IMR-90 (cell line): ENCODE results near the gene WDR37. TPM values are rescaled to one million over a fixed set of nuclear protein-coding genes. Genes with fewer than 3 reads are reported as not detected.
A peak's percentile ranks its signal among the peaks of the same experiment; 100 is the strongest.

Experiments used
- ATAC-seq: fragments of 200-7000 bp; cut with Tn5 transposase; 2 replicates; pipeline ENCODE4 v1.9.1; 2020; ENCODE audit warnings: low read depth, mild to moderate bottlenecking, moderate library complexity
- BruUV-seq: library from RNA; stranded (reverse); fragments of 400-500 nt; replicated peaks from 2 replicates; lab custom pipeline; 2021; lab: Mats Ljungman, UMichigan
- CTCF ChIA-PET: fragments of 300-600 bp; formaldehyde crosslinking; extraction: SDS; loops from one replicate; lab custom pipeline; 2021; ENCODE audit warnings: antibody characterized with exemption; lab: Yijun Ruan, JAX
- POLR2A ChIA-PET: fragments of 300-600 bp; sonication (Branson Sonifier 250); formaldehyde crosslinking; loops from one replicate; lab custom pipeline; 2022; ENCODE audit warnings: antibody characterized with exemption; ENCODE audit not compliant: unreplicated experiment; lab: Charles Lee
- DNase-seq: peaks from one replicate; pipeline ENCODE4 v3.0.0; 2013
- H2AFZ ChIP-seq: replicated peaks from 2 replicates; pipeline ENCODE3; 2013; ENCODE audit warnings: low read length, mild to moderate bottlenecking; ENCODE audit not compliant: poor library complexity
- H2AK5ac ChIP-seq: 2 replicates; pipeline ENCODE4 v1.6.1; 2013; ENCODE audit warnings: low read depth, low read length, inconsistent platforms
- H2AK9ac ChIP-seq: replicated peaks from 2 replicates; pipeline ENCODE3; 2013; ENCODE audit warnings: mild to moderate bottlenecking, low read depth, low read length, moderate library complexity; ENCODE audit not compliant: poor library complexity
- H2BK120ac ChIP-seq: 2 replicates; pipeline ENCODE4 v1.6.1; 2013; ENCODE audit warnings: low read depth, low read length, inconsistent platforms
- H2BK15ac ChIP-seq: 3 replicates; pipeline ENCODE4 v1.6.1; 2013; ENCODE audit warnings: low read depth, low read length, inconsistent platforms
- H2BK20ac ChIP-seq: 2 replicates; pipeline ENCODE4 v1.6.1; 2013; ENCODE audit warnings: low read depth, mild to moderate bottlenecking, inconsistent platforms, low read length, moderate library complexity
- H2BK5ac ChIP-seq: 2 replicates; pipeline ENCODE4 v1.6.1; 2013; ENCODE audit warnings: mild to moderate bottlenecking, low read depth, low read length, inconsistent platforms; ENCODE audit not compliant: poor library complexity, severe bottlenecking
- H3K14ac ChIP-seq: replicated peaks from 2 replicates; pipeline ENCODE4 v1.6.1; 2013; ENCODE audit warnings: low read depth, low read length, inconsistent platforms
- H3K18ac ChIP-seq: 2 replicates; pipeline ENCODE4 v1.6.1; 2013; ENCODE audit warnings: low read depth, low read length, control low read depth
- H3K23ac ChIP-seq: 2 replicates; pipeline ENCODE4 v1.6.1; 2013; ENCODE audit warnings: low read depth, low read length, inconsistent platforms
- H3K27ac ChIP-seq: 2 replicates; pipeline ENCODE4 v1.5.1; 2013; ENCODE audit warnings: mild to moderate bottlenecking, control low read depth, low read length; ENCODE audit not compliant: insufficient read depth
- H3K27me3 ChIP-seq: 2 replicates; pipeline ENCODE4 v1.6.1; 2013; ENCODE audit warnings: low read length; ENCODE audit not compliant: control insufficient read depth, insufficient read depth
- H3K36me3 ChIP-seq: 2 replicates; pipeline ENCODE4 v1.6.1; 2013; ENCODE audit warnings: low read length, mixed read lengths; ENCODE audit not compliant: control insufficient read depth, insufficient read depth
- H3K4ac ChIP-seq: 2 replicates; pipeline ENCODE4 v1.6.1; 2013; ENCODE audit warnings: low read depth, low read length, inconsistent platforms
- H3K4me1 ChIP-seq: 2 replicates; pipeline ENCODE4 v1.6.1; 2013; ENCODE audit warnings: low read length, mixed read lengths; ENCODE audit not compliant: control insufficient read depth, insufficient read depth
- H3K4me2 ChIP-seq: 2 replicates; pipeline ENCODE4 v1.6.1; 2013; ENCODE audit warnings: low read depth, mild to moderate bottlenecking, control low read depth, low read length, moderate library complexity
- H3K4me3 ChIP-seq: 2 replicates; pipeline ENCODE4 v1.5.1; 2013; ENCODE audit warnings: low read depth, mild to moderate bottlenecking, control low read depth, low read length, moderate library complexity; ENCODE audit not compliant: insufficient read depth
- H3K56ac ChIP-seq: 2 replicates; pipeline ENCODE4 v1.6.1; 2013; ENCODE audit warnings: low read length, inconsistent platforms; ENCODE audit not compliant: insufficient read depth; ENCODE audit errors: extremely low read depth
- H3K79me1 ChIP-seq, 2 experiments: 2 replicates each; pipeline ENCODE4 v1.6.1; 2013; ENCODE audit warnings: low read length in 2 of 2, inconsistent platforms in 1 of 2, low read depth in 1 of 2
- H3K9ac ChIP-seq: 2 replicates; pipeline ENCODE4 v1.6.1; 2013; ENCODE audit warnings: low read depth, low read length, control low read depth
- H3K9me1 ChIP-seq: 2 replicates; pipeline ENCODE4 v1.6.1; 2013; ENCODE audit warnings: low read length, inconsistent platforms; ENCODE audit not compliant: insufficient read depth
- H3K9me3 ChIP-seq: 2 replicates; pipeline ENCODE4 v1.6.1; 2013; ENCODE audit warnings: low read length; ENCODE audit not compliant: control insufficient read depth, insufficient read depth
- H4K20me1 ChIP-seq: 2 replicates; pipeline ENCODE4 v1.6.1; 2013; ENCODE audit warnings: low read length, inconsistent platforms; ENCODE audit not compliant: insufficient read depth
- H4K5ac ChIP-seq: 2 replicates; pipeline ENCODE4 v1.6.1; 2013; ENCODE audit warnings: mild to moderate bottlenecking, low read depth, low read length, control low read depth
- H4K8ac ChIP-seq, 2 experiments: 2 replicates each; pipeline ENCODE4 v1.6.1; 2013; ENCODE audit warnings: low read depth in 2 of 2, low read length in 2 of 2, control low read depth in 1 of 2, inconsistent platforms in 1 of 2
- H4K91ac ChIP-seq: 2 replicates; pipeline ENCODE4 v1.6.1; 2013; ENCODE audit warnings: low read depth, low read length, inconsistent platforms; ENCODE audit not compliant: insufficient read depth
- BHLHE40 ChIP-seq: fragments of 150-350 bp; IDR thresholded peaks from 2 replicates; pipeline ENCODE4 v1.6.1; 2016; ENCODE audit warnings: mild to moderate bottlenecking, low read depth, low read length
- CEBPB ChIP-seq: IDR thresholded peaks from 2 replicates; pipeline ENCODE4 v1.6.1; 2012; ENCODE audit warnings: low read depth, low read length, improper control_type of control experiment
- CHD1 ChIP-seq: IDR thresholded peaks from 2 replicates; pipeline ENCODE4 v1.6.1; 2012; ENCODE audit warnings: low read depth, low read length, improper control_type of control experiment
- FOS ChIP-seq: fragments of 150-350 bp; IDR thresholded peaks from 2 replicates; pipeline ENCODE4 v1.6.1; 2016; ENCODE audit warnings: low read depth, low read length
- MAFK ChIP-seq: IDR thresholded peaks from 2 replicates; pipeline ENCODE4 v1.6.1; 2012; ENCODE audit warnings: low read depth, low read length, improper control_type of control experiment
- MAZ ChIP-seq: IDR thresholded peaks from 2 replicates; pipeline ENCODE4 v1.6.1; 2012; ENCODE audit warnings: low read depth, mild to moderate bottlenecking, low read length, improper control_type of control experiment, moderate library complexity, borderline replicate concordance
- MXI1 ChIP-seq: IDR thresholded peaks from 2 replicates; pipeline ENCODE4 v1.6.1; 2012; ENCODE audit warnings: low read depth, mild to moderate bottlenecking, low read length, moderate library complexity, borderline replicate concordance
- NFE2L2 ChIP-seq: fragments of 150-350 bp; IDR thresholded peaks from 2 replicates; pipeline ENCODE4 v1.6.1; 2016; ENCODE audit warnings: low read depth, mild to moderate bottlenecking, low read length
- POLR2A ChIP-seq: IDR thresholded peaks from 2 replicates; pipeline ENCODE4 v1.6.1; 2012; ENCODE audit warnings: mild to moderate bottlenecking, low read depth, low read length
- RAD21 ChIP-seq: IDR thresholded peaks from 2 replicates; pipeline ENCODE4 v1.6.1; 2012; ENCODE audit warnings: low read length, improper control_type of control experiment
- RCOR1 ChIP-seq: IDR thresholded peaks from 2 replicates; pipeline ENCODE4 v1.6.1; 2012; ENCODE audit warnings: mild to moderate bottlenecking, low read length, improper control_type of control experiment; ENCODE audit not compliant: insufficient replicate concordance
- RFX5 ChIP-seq: IDR thresholded peaks from 2 replicates; pipeline ENCODE4 v1.8.0; 2012; ENCODE audit warnings: low read depth, mild to moderate bottlenecking, low read length, moderate library complexity
- SMC3 ChIP-seq: fragments of 150-350 bp; IDR thresholded peaks from 2 replicates; pipeline ENCODE4 v1.6.1; 2016; ENCODE audit warnings: low read depth, mild to moderate bottlenecking, antibody characterized with exemption, low read length, moderate library complexity
- WGBS, 2 experiments: methylation state at CpG; one replicate each; pipeline versions ENCODE4 v1.1.5 to v1.1.7; 2013; ENCODE audit warnings: missing lambda C conversion rate in 2 of 2; ENCODE audit not compliant: insufficient read length in 1 of 2; ENCODE audit errors: extremely low coverage in 2 of 2; 5-methylcytosine and 5-hydroxymethylcytosine counted together
- dilution Hi-C: fragments of 300-500 bp; cut with HindIII; formaldehyde crosslinking; loops from one replicate; pipeline ENCODE4 v1.14.3; 2018; ENCODE audit warnings: low sequenced_read_pairs; ENCODE audit not compliant: unreplicated experiment
- in situ Hi-C: fragments of 300-500 bp; cut with MboI; formaldehyde crosslinking; loops from 3 replicates; pipeline ENCODE4 v1.14.3; 2019; ENCODE audit warnings: low sequenced_read_pairs, inconsistent platforms, mixed read lengths
- intact Hi-C: fragments of 100-400 bp; cut with micrococcal nuclease; formaldehyde crosslinking; loops from 2 replicates; pipeline ENCODE4 v1.10.0; 2022
- polyA plus RNA-seq, 3 experiments: library from polyadenylated mRNA; depleted of rRNA; stranded (reverse); fragments of >200 nt; gene quantifications; 2 replicates each; pipeline ENCODE4 v1.2.3, GENCODE V29; 2012; ENCODE audit warnings: low replicate concordance in 1 of 3
- total RNA-seq: library from RNA; depleted of rRNA; stranded (reverse); fragments of >200 nt; gene quantifications from 2 replicates; pipeline ENCODE4 v1.2.3, GENCODE V29; 2012
- TF ChIP-seq, protein P1 (sequence below): fragments of 150-350 bp; IDR thresholded peaks from 2 replicates; pipeline ENCODE4 v1.6.1; 2016; ENCODE audit warnings: low read depth, mild to moderate bottlenecking, low read length, moderate library complexity, borderline replicate concordance
- TF ChIP-seq, protein P2 (sequence below): fragments of 150-350 bp; IDR thresholded peaks from 2 replicates; pipeline ENCODE4 v1.6.1; 2017; ENCODE audit warnings: mild to moderate bottlenecking, antibody characterized with exemption, low read length, low read depth
- TF ChIP-seq, protein P3 (sequence below): conservative IDR thresholded peaks from 2 replicates; pipeline ENCODE4 v1.5.1; 2012; ENCODE audit warnings: mild to moderate bottlenecking, low read depth, low read length, improper control_type of control experiment

The WDR37 gene
- total and polyA plus RNA-seq, 2 of the 4 experiments (the other 2 are of a cell fraction): 12.7 to 14.5 TPM

DNA sequence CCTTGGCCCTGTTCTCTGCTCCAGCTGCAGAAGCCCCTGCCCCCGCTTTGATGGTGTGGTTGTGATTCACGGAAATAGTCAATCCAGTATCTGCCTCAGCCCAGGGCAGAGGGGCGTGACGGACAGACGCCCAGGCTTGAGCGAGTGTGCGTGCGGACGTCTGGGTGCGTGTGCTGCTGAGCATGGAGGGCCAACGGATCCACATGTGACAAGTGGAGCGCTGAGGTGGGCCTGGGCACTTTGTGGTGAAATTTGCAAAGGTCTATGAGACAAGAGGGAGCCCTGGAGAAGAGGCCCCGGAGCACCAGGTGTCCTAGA is 94.4 kb downstream of the WDR37 start:
- H3K4ac ChIP-seq: no peak overlapping the region
- H2AFZ ChIP-seq: peak overlapping the region; percentile 32
- H3K9me1 ChIP-seq: no peaks in the 10 kb centered on the region
- no peak overlapping the region for H3K56ac ChIP-seq
- no peak overlapping the region for H2BK20ac ChIP-seq
- no peak overlapping the region for H4K5ac ChIP-seq
- TF ChIP-seq RAD21: no peak
- no peak for TF ChIP-seq CEBPB
- TF ChIP-seq MAFK: no peak
- TF ChIP-seq POLR2A: no peak
- TF ChIP-seq RFX5: no peak
- TF ChIP-seq CHD1: no peak
- TF ChIP-seq, protein P1, sequence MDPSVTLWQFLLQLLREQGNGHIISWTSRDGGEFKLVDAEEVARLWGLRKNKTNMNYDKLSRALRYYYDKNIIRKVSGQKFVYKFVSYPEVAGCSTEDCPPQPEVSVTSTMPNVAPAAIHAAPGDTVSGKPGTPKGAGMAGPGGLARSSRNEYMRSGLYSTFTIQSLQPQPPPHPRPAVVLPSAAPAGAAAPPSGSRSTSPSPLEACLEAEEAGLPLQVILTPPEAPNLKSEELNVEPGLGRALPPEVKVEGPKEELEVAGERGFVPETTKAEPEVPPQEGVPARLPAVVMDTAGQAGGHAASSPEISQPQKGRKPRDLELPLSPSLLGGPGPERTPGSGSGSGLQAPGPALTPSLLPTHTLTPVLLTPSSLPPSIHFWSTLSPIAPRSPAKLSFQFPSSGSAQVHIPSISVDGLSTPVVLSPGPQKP: no peak
- no peak for TF ChIP-seq MXI1
- TF ChIP-seq NFE2L2: no peak
- no peak for TF ChIP-seq MAZ
- TF ChIP-seq, protein P2, sequence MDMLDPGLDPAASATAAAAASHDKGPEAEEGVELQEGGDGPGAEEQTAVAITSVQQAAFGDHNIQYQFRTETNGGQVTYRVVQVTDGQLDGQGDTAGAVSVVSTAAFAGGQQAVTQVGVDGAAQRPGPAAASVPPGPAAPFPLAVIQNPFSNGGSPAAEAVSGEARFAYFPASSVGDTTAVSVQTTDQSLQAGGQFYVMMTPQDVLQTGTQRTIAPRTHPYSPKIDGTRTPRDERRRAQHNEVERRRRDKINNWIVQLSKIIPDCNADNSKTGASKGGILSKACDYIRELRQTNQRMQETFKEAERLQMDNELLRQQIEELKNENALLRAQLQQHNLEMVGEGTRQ: no peak
- no peak for TF ChIP-seq RCOR1
- no peak for TF ChIP-seq FOS
- no peak for TF ChIP-seq BHLHE40
- TF ChIP-seq, protein P3, sequence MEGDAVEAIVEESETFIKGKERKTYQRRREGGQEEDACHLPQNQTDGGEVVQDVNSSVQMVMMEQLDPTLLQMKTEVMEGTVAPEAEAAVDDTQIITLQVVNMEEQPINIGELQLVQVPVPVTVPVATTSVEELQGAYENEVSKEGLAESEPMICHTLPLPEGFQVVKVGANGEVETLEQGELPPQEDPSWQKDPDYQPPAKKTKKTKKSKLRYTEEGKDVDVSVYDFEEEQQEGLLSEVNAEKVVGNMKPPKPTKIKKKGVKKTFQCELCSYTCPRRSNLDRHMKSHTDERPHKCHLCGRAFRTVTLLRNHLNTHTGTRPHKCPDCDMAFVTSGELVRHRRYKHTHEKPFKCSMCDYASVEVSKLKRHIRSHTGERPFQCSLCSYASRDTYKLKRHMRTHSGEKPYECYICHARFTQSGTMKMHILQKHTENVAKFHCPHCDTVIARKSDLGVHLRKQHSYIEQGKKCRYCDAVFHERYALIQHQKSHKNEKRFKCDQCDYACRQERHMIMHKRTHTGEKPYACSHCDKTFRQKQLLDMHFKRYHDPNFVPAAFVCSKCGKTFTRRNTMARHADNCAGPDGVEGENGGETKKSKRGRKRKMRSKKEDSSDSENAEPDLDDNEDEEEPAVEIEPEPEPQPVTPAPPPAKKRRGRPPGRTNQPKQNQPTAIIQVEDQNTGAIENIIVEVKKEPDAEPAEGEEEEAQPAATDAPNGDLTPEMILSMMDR: no peak
- TF ChIP-seq SMC3: no peak
- in situ Hi-C loops (no loop called here), dilution Hi-C loops (no loop called here), intact Hi-C loops (no loop called here)
- no peak for ATAC-seq
- H3K14ac ChIP-seq: no peak overlapping the region
- WGBS, 2 experiments: 83% methylated on average over 12 of the region's 13 CpGs; no CpG with 5 or more reads in 1 of the 2 experiments
- no peak overlapping the region for H3K4me2 ChIP-seq
- peaks cover 5% of the 10 kb centered on the region; the same call in 1 of the 2 replicates for H3K27me3 ChIP-seq
- no peak overlapping the region for H2AK9ac ChIP-seq
- no peak overlapping the region for H3K4me3 ChIP-seq
- no peak overlapping the region for H2AK5ac ChIP-seq
- no peak overlapping the region for H2BK5ac ChIP-seq
- no peak overlapping the region for H3K23ac ChIP-seq
- no TSS peak for BruUV-seq
- H4K91ac ChIP-seq: no peak overlapping the region
- ChIA-PET CTCF (no interaction called here), POLR2A (no interaction called here)
- no peak for DNase-seq
- peaks cover 6% of the 10 kb centered on the region for H3K9me3 ChIP-seq
- H3K4me1 ChIP-seq: no peaks in the 10 kb centered on the region
- no peak overlapping the region for H2BK120ac ChIP-seq
- H3K27ac ChIP-seq: no peak overlapping the region
- H4K8ac ChIP-seq: no peak overlapping the region
- H3K9ac ChIP-seq: no peak overlapping the region
- H3K79me1 ChIP-seq: no peaks in the 10 kb centered on the region
- no peaks in the 10 kb centered on the region for H4K20me1 ChIP-seq
- H3K36me3 ChIP-seq: no peaks in the 10 kb centered on the region
- H3K18ac ChIP-seq: no peak overlapping the region
- H2BK15ac ChIP-seq: no peak overlapping the region
